NCI-H82 treated with DMSO at 0.1 percent for 48 hours (cell line): ENCODE measurements around the gene MMAA.

Experiments
- DNase-seq: peaks from one replicate; lab custom pipeline; 2025; ENCODE audit not compliant: unreplicated experiment; lab: John Stamatoyannopoulos, UW

The MMAA gene

DNA sequence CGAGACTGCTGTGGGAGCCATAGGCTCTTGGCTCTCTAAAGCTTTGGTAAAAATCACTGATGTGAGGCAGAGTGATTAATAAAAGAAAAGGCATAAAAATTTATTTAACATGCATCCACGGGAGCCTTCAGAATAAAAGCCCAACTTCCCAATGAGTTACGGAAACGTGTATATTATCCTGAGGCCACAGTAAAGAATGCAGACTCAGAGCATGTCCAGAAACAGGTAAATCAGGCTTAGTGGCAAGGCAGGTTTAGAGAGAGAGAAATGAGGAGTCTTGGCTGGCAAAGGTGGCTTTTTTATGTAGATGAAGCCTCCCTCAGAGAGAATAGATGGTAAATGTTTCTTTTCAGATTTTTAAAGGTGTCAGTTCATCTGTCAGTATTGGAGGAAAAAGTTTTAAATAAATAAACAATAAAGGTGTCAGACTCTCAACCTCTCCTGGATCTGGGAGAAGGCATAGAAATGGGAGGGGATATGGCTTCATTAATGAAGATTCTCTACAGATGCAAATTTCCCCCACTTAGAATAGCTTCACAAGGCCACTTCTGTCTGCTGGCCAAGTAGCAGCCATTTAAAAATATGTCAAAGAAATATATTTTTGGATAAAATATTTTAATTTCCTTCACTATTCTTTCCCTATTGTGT lies 84.8 kb downstream of the MMAA start:
- DNase-seq = no peak

DNA sequence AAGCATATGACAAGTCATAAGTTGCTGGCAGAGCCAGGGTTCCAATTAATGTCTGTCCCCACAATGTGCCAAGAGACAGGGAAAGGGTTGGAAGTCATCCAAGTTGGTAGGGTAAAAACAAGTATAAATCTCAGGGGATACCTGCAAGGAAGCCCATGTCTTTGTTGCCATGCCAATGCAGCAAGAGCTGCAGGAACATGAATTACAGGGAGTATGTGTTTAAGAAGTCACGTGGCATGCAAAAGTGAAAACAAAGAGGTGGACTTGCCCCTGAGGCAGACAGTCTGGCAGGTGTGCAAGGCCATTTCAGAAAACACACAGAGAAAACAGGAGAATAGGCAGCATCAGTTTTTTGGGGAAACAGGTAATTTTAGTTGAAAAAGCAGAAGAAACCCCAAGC lies 90.2 kb downstream of the MMAA start:
- no peak for DNase-seq
